Bronchial epithelial cell (primary cell): ENCODE measurements around the gene DRAP1. TPM values are rescaled to one million over a fixed set of nuclear protein-coding genes. Genes with fewer than 3 reads are reported as not detected.

Source experiments
- DNase-seq: peaks from one replicate; pipeline ENCODE4 v3.0.0-alpha.2; 2010; ENCODE audit warnings: low read depth
- FAIRE-seq: peaks from 2 replicates; lab custom pipeline; 2011; peaks lifted over from hg19 to GRCh38; lab: Jason Lieb, UNC
- H3K27me3 ChIP-seq: 2 replicates; pipeline ENCODE4 v1.5.1; 2011; ENCODE audit warnings: low read length; ENCODE audit not compliant: control insufficient read depth, insufficient read depth
- H3K36me3 ChIP-seq: 2 replicates; pipeline ENCODE4 v1.5.1; 2011; ENCODE audit warnings: low read length; ENCODE audit not compliant: control insufficient read depth, insufficient read depth
- H3K4me3 ChIP-seq: 2 replicates; pipeline ENCODE4 v1.5.1; 2011; ENCODE audit warnings: mild to moderate bottlenecking, low read depth, low read length, control low read depth
- CTCF ChIP-seq: IDR thresholded peaks from 2 replicates; pipeline ENCODE4 v1.5.1; 2011; ENCODE audit warnings: mild to moderate bottlenecking, moderate library complexity, low read length, control low read depth, inconsistent platforms; ENCODE audit not compliant: insufficient read depth, severe bottlenecking
- total RNA-seq: library from RNA; depleted of rRNA; stranded (reverse); fragments of >200 nt; gene quantifications from 2 replicates; pipeline ENCODE4 v1.2.1, GENCODE V29; 2014

DRAP1 gene
- total RNA-seq, 1 donor from 2014 or later = 176 TPM

GRCh38 chr11:65921033-65921555 is 1.9 kb downstream of the DRAP1 start:
- TF ChIP-seq CTCF = no peak
- Histone ChIP-seq H3K4me3 (no peak overlapping the region), H3K27me3 (no peaks in the 10 kb centered on the region), H3K36me3 (peaks cover 10% of the 10 kb centered on the region)
- FAIRE-seq (no peak), DNase-seq (no peak)

GRCh38 chr11:65921876-65922275 is 2.6 kb downstream of the DRAP1 start:
- H3K36me3 ChIP-seq = peaks cover 10% of the 10 kb centered on the region
- TF ChIP-seq CTCF = no peak

GRCh38 chr11:65922565-65922964 is 3.3 kb downstream of the DRAP1 start:
- H3K36me3 ChIP-seq = peaks cover 8% of the 10 kb centered on the region
- H3K4me3 ChIP-seq = no peak overlapping the region
- FAIRE-seq (no peak), DNase-seq (no peak)
- no peak for TF ChIP-seq CTCF
- H3K27me3 ChIP-seq = no peaks in the 10 kb centered on the region

More at GRCh38 chr11:65921876-65922275, 2.6 kb downstream of the DRAP1 start:
- FAIRE-seq (no peak), DNase-seq (no peak)
- Histone ChIP-seq H3K4me3 (no peak overlapping the region), H3K27me3 (no peaks in the 10 kb centered on the region)

GRCh38 chr11:65925397-65925796 is 6.2 kb downstream of the DRAP1 start:
- no peak for DNase-seq
- no peak for FAIRE-seq
- Histone ChIP-seq H3K4me3 (no peak overlapping the region), H3K36me3 (peaks cover 8% of the 10 kb centered on the region), H3K27me3 (no peaks in the 10 kb centered on the region)
- no peak for TF ChIP-seq CTCF

- H3K4me3 ChIP-seq = no peak overlapping the region
- FAIRE-seq = no peak
- no peak for TF ChIP-seq CTCF
These were observed 8.7 kb downstream of the DRAP1 start for GRCh38 chr11:65927904-65928397.

GRCh38 chr11:65928667-65929066 is 9.4 kb downstream of the DRAP1 start:
- Histone ChIP-seq H3K36me3 (no peaks in the 10 kb centered on the region), H3K4me3 (no peak overlapping the region), H3K27me3 (no peaks in the 10 kb centered on the region)
- FAIRE-seq (no peak), DNase-seq (no peak)
- TF ChIP-seq CTCF = no peak

More at GRCh38 chr11:65927904-65928397, 8.7 kb downstream of the DRAP1 start:
- no peaks in the 10 kb centered on the region for H3K27me3 ChIP-seq
- no peaks in the 10 kb centered on the region for H3K36me3 ChIP-seq
- DNase-seq = no peak
